GM19035 (cell line): ENCODE data around the gene MRRF.
A peak's percentile ranks its signal among the peaks of the same experiment; 100 is the strongest.

Source experiments
- ATAC-seq: cut with Tn5 transposase; IDR thresholded peaks from one replicate; pipeline ENCODE4 v1.9.1; 2021; ENCODE audit not compliant: unreplicated experiment

MRRF gene

GRCh38 chr9:122264360-122265148 is at the start of gene MRRF, which contains the start of gene RBM18:
Gene MRRF, plus strand, starts transcription at chr9:122264882. Its CDS starts 6,010 bp downstream, at chr9:122270892.
Gene RBM18, minus strand, starts transcription at chr9:122264840. Its CDS starts 3,348 bp downstream, at chr9:122261492.
- peak; percentile 83 for ATAC-seq

- no peak for ATAC-seq
Measured at GRCh38 chr9:122215663-122216062, 49.0 kb upstream of the MRRF start.

GRCh38 chr9:122216138-122216797 is 48.4 kb upstream of the MRRF start:
- no peak for ATAC-seq

- no peak for ATAC-seq
Measured at GRCh38 chr9:122216798-122217418, 47.8 kb upstream of the MRRF start.

- ATAC-seq: no peak
Measured at GRCh38 chr9:122217640-122218039, 47.0 kb upstream of the MRRF start.

- no peak for ATAC-seq
Measured at GRCh38 chr9:122218071-122218934, 46.4 kb upstream of the MRRF start.

- ATAC-seq: no peak
Measured at GRCh38 chr9:122218935-122219855, 45.5 kb upstream of the MRRF start.

GRCh38 chr9:122219856-122220672 is 44.6 kb upstream of the MRRF start:
- no peak for ATAC-seq

- ATAC-seq: no peak
Measured at GRCh38 chr9:122220673-122221182, 44.0 kb upstream of the MRRF start.

GRCh38 chr9:122221183-122221811 is 43.4 kb upstream of the MRRF start:
- ATAC-seq: no peak

GRCh38 chr9:122222791-122223190 is 41.9 kb upstream of the MRRF start:
- ATAC-seq: no peak

GRCh38 chr9:122223435-122223834 is 41.2 kb upstream of the MRRF start:
- no peak for ATAC-seq

GRCh38 chr9:122225312-122226141 is 39.2 kb upstream of the MRRF start:
- ATAC-seq: no peak

- ATAC-seq: no peak
Measured at GRCh38 chr9:122226142-122226757, 38.4 kb upstream of the MRRF start.

- ATAC-seq: no peak
Measured at GRCh38 chr9:122226758-122227574, 37.7 kb upstream of the MRRF start.

- no peak for ATAC-seq
Measured at GRCh38 chr9:122227575-122227900, 37.1 kb upstream of the MRRF start.
